Activated CD4-positive, alpha-beta T cell treated with anti-CD3 and anti-CD28 coated beads, Interleukin-10, Interleukin-2, amounts not matched to agents 100 ng/mL and 50 ng/mL, durations not matched to agents 16 hours and 8 hours (primary cell): Measurements from ENCODE around the gene NCBP3.
"Not testable (repeated sequence)": the region's sequence is repeated elsewhere in the genome, so short reads cannot be mapped to it uniquely, and the experiment has no call there.

ENCODE experiments used
- DNase-seq: peaks from one replicate; pipeline ENCODE4 v3.0.0-alpha.2; 2020

NCBP3 gene

DNA sequence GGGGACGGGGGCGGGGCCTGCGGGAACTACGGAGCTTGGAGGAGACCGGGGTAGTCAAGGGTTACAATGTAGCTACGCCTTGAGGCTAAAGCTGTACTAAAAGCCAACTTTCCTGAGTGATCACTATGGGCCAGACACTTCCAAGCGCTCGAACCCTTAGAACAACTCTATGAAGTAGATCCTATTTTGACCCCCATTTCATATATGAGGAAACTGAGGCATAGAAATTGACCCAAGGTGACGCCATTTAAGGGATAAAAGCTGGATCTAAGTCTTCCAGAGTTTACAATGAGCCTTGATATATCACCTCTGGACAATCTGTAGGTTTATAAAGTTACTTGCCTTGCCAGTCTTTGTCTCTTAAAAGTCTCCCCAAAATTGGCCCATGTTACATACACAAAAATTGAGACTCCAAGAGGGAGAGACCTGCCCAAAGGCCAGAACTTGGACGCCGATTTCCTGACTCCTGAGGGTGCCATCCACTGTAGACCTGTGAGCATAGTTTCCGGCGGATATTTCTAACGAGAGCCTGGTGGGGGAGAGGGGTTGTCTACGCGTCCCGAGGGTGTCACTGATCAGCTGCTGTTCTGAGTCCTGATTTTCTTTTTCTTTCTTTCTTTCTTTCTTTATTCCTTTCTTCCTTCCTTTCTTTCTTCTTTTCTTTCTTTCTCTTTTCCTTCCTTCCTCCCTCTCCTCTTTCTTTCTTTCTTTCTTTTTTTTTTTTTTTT lies 555 bp upstream of the NCBP3 start:
- no peak for DNase-seq

DNA sequence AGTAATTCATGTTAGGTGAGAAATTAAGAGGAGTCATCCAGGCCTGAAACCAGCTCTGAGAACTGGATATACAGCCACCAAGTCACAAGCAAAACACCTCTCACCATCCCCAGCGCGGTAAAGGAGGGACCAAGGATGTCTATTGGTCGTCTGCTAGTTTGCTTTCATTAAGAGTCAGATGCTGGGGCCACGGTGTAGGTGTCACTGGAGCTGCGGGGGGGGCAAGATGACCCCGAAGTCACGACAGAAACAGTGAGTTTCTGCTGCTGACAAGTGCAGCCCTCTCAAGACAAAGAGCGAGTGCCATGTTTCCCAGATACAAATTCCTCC lies 790 bp downstream of the NCBP3 start:
- peak; percentile 63 for DNase-seq

GRCh38 chr17:3844556-3844955 lies 1.5 kb downstream of the NCBP3 start:
- not testable (repeated sequence) for DNase-seq

- peak; percentile 70 for DNase-seq
These were observed 2.0 kb downstream of the NCBP3 start for GRCh38 chr17:3843935-3844516.

DNA sequence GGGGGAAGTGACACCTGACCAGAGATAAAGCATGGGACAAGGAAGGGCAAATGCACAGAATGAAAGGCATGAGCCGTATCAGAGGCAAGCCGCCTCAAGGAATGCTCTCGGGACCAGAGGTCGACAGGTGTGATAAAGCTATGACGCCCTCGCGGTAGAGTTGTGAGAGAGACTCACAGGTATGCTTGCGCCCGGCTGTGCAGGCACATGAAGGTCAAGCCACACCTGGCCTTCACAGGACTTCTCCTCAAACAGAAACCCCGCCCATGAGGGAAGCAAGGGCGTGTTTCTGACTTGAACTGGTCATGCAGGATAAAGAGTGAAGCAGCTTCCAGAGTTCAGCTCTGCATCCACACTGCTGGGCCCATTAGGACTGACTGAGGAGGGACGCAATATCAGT lies 7.8 kb downstream of the NCBP3 start:
- no peak for DNase-seq

DNA sequence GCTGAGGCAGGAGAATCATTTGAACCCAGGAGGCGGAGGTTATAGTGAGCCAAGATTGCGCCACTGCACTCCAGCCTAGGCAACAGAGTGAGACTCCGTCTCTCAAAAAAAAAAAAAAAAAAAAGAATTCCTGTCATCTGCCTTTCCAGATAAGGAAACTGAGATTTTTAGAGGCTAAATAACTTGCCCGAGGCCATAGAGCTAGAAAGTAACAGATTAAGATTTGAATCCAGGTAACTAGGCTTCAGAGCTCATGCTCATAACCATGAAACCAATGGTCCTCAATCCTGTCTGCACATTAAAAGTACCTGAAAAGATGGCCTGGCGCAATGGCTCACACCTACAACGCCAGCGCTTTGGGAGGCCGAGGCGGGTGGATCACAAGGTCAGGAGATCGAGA lies 9.5 kb downstream of the NCBP3 start:
- no peak for DNase-seq

GRCh38 chr17:3835410-3836229 lies 10.4 kb downstream of the NCBP3 start:
- no peak for DNase-seq

GRCh38 chr17:3834811-3835210 lies 11.2 kb downstream of the NCBP3 start:
- DNase-seq: no peak

- DNase-seq: no peak
These were observed 17.2 kb downstream of the NCBP3 start for GRCh38 chr17:3828852-3829232.

GRCh38 chr17:3828151-3828851 lies 17.7 kb downstream of the NCBP3 start:
- DNase-seq: no peak

DNA sequence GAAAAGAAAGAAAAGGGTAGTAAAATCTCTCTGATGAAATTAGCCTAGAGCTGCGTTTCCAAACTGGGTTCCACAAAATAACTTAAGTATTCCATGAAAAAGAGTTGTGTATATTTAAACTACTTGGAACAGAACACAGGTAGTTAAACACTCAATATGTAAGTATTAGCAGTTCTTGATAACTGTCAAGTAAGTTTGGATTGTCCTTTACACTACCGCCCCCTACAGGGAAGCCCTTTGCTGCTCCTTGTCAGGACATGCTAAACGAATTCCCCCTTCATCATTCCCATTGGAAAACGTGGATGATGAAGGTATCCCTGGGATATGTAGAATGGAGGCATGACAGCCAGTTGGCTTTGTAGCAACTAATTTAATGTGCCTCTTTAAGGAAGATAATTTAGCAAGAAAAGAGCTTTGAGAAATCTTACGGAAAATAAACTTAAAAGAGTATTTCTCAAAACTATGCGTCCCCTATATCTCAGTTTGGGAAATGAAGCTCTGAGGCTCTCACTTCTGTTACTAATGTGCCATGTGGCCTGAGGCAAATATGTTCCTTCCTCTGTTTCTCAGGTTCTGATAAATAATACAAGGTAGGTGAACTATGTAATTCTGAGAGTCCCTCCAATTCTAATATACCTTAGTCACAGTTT lies 18.8 kb downstream of the NCBP3 start:
- peak; percentile 74 for DNase-seq

GRCh38 chr17:3826191-3826590 lies 19.9 kb downstream of the NCBP3 start:
- DNase-seq: no peak

- DNase-seq: no peak
These were observed 24.9 kb downstream of the NCBP3 start for GRCh38 chr17:3821101-3821500.

GRCh38 chr17:3818786-3819185 lies 27.3 kb downstream of the NCBP3 start:
- DNase-seq: no peak

DNA sequence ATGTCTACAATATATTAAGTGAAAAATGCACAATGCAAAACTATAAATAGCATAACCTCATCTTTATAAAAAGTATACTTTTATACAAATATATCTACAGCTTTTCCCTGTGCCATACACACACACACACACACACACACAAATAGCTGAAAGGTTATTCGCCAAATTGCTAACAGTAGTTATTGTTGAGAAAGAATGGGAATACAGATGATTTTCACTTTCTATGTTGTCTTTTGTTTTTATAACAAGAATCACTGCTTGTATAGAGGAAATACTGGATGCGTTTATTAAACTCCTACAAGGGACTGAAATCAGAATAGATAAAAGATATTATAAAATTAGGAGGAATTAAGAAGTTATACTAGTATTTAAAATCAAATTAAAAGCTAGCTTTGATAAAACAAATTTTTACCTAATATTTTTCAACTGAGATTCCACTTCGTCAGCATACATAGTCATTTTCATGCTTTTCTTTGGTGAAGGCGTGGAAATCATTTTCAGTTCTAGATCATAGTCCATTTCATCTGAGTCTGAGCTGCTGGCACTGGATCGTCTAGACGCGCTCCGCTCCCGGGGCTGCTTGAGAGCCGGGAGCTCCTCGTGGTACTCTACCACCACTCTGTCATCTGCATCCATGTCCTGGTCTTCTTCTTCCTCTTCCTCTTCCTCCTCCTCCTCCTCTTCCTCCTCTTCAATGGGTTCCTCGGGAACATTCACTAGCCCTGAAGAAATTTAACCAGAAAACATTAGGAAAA lies 28.0 kb downstream of the NCBP3 start:
- DNase-seq: no peak

DNA sequence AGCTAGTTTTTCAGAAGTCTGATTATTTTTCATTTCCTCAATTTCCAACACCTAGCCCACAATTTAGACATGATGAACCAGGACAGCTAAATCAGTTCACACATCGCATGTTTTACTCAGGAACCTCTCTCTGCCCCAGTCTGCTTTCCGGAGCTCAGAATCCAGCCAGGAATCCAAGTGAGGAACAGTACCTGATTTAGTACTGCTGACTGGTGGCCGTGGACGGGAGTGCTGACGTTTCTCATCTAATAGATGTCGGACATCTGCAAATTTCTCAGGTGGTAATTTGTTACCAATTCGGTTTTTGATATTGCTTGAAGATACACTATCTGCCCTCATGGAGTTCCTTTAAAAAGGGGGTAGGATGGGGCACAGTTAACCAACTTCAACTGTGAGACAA lies 30.1 kb downstream of the NCBP3 start:
- no peak for DNase-seq

- DNase-seq: no peak
These were observed 30.9 kb downstream of the NCBP3 start for GRCh38 chr17:3815122-3815521.

GRCh38 chr17:3814361-3814760 lies 31.7 kb downstream of the NCBP3 start:
- no peak for DNase-seq

DNA sequence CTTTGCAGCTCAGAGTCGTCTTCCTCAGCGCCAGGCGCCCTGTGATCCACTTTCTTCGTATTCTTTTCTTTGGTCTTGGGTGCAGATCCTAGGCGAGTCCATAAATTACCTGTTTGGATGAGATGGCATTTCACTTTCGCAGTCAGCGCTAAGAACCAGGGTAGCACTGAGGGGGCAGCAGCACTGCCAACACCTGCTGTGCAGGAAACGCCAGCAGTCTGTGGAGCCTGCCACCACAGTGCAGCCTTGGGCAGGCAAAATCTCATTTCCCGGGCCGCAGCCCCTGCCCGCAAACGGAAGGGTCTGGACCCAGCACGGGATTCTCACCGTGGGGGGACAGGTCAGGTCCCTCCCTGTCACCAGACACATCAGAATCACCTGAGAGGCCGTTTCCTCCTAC lies 32.9 kb downstream of the NCBP3 start:
- DNase-seq: no peak

DNA sequence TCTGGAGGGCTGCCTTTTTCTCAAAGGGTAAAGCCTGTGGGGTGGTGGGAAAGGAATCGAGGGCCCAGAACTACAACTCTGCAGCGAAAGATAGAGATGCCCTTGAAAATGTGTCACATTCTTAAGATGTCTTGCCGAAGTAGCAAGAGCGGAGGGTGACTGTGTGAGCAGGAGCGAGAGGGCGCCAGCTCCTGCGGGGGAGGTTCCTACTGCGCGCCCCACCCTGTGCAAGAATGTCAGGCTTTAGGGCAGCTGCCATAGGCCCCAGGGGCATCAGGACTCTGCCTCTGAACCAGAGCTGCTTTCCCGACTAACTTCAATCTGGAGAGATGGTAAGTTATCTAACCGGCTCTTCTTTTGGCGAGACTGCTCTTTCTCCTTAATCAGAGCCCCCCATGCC lies 33.3 kb downstream of the NCBP3 start:
- DNase-seq: no peak

- no peak for DNase-seq
These were observed 33.8 kb downstream of the NCBP3 start for GRCh38 chr17:3812284-3812683.

DNA sequence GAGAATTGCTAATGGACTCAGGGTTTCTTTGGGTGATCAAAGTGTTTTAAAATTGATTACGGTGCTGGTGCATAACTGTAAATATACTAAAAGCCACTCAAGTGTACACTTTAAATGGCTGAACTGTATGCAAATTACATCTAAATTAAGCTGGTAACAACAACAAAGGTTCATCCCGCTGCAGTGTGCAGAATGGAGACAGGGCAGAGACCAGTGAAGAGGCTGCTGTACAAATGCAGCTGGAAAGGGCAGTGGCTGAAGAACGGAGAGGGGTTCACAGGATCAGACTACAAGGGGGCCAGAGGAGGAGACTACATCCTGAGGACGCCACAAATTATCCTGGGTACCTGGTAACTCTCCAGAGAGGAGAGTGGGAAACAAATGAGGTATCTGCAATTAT lies 36.0 kb downstream of the NCBP3 start:
- DNase-seq: no peak
